D721Med (cell line): Measurements from ENCODE around the gene GLI2.

ENCODE experiments used
- DNase-seq: peaks from one replicate; pipeline ENCODE4 v3.0.0; 2011; ENCODE audit warnings: low spot score; ENCODE audit not compliant: insufficient read length
- FAIRE-seq: peaks from 2 replicates; lab custom pipeline; 2011; peaks lifted over from hg19 to GRCh38; lab: Jason Lieb, UNC
- TF ChIP-seq, protein P1 (sequence below): IDR thresholded peaks from 2 replicates; pipeline ENCODE4 v1.5.1; 2012; ENCODE audit warnings: mild to moderate bottlenecking, control low read depth; ENCODE audit not compliant: insufficient read depth; ENCODE audit errors: missing control alignments

Gene GLI2

DNA sequence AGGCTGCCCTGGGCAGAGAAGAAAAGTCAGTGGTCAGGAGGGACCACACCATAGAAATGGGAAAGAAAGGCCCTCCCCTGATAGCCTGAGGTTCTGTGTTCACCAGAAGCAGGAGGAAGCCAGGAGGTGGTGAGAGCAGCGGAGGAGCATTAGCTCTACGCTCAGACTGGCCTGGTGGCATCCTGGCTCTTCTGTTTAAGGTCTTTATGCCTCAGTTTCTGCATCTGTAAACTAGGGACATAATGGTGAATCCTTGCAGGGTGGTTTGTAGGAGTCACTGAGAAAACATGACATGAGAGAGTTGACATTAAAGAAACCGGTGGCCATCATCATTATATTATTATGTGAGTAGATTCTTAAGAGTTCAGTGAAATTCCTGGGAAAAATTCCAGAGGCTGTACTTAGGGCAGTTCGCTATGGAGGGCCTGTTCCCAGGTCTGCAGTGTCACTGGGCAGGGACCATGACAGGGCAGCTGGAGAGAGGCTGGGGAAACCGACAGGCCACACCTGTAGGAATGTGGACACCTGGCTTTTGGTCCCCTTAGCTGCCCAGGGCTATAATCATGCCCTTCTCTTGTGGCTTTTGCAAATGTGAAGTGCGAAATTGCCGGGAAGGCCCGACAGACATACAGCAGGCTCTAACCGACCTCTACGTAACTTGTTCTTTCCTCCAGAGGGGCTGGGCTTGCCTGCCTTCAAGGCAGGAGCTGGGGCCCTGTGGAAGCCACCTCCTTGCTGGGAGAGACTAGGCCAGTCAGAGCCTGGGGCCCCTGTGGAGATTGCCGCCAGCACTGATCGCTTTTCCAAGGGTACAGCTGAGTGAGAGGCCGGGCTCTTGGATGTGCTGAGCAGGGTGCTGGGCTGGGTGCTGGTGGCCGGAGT, 31.0 kb downstream of the GLI2 start:
- FAIRE-seq (no peak), DNase-seq (no peak)
- TF ChIP-seq, protein P1, sequence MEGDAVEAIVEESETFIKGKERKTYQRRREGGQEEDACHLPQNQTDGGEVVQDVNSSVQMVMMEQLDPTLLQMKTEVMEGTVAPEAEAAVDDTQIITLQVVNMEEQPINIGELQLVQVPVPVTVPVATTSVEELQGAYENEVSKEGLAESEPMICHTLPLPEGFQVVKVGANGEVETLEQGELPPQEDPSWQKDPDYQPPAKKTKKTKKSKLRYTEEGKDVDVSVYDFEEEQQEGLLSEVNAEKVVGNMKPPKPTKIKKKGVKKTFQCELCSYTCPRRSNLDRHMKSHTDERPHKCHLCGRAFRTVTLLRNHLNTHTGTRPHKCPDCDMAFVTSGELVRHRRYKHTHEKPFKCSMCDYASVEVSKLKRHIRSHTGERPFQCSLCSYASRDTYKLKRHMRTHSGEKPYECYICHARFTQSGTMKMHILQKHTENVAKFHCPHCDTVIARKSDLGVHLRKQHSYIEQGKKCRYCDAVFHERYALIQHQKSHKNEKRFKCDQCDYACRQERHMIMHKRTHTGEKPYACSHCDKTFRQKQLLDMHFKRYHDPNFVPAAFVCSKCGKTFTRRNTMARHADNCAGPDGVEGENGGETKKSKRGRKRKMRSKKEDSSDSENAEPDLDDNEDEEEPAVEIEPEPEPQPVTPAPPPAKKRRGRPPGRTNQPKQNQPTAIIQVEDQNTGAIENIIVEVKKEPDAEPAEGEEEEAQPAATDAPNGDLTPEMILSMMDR = no peak

DNA sequence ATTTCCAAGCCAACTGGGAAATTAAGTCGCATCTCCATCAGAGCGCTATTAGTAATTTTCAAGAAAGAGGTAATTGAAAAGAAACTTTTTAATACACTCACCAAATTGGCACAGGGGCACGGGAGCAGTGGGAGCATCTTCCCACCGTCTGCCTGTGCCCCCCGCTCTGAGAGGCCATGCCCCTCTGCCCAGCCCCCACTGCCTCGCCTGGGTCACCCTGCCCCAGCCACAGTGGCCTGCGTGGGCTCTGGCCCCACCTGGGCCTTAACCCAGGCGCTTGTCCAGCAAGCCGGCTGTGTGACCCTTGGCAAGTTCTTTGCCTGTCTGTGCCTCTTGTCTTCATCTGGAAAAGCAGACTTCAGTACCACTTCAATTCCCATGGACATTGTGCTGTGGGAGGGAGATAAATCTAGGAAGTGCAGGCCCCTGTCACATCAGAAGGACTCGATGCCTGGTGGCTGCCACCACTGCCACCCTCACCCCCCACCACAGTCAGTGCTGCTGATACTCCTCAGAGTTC, 31.9 kb downstream of the GLI2 start:
- TF ChIP-seq, protein P1 = no peak
- DNase-seq (no peak), FAIRE-seq (no peak)

DNA sequence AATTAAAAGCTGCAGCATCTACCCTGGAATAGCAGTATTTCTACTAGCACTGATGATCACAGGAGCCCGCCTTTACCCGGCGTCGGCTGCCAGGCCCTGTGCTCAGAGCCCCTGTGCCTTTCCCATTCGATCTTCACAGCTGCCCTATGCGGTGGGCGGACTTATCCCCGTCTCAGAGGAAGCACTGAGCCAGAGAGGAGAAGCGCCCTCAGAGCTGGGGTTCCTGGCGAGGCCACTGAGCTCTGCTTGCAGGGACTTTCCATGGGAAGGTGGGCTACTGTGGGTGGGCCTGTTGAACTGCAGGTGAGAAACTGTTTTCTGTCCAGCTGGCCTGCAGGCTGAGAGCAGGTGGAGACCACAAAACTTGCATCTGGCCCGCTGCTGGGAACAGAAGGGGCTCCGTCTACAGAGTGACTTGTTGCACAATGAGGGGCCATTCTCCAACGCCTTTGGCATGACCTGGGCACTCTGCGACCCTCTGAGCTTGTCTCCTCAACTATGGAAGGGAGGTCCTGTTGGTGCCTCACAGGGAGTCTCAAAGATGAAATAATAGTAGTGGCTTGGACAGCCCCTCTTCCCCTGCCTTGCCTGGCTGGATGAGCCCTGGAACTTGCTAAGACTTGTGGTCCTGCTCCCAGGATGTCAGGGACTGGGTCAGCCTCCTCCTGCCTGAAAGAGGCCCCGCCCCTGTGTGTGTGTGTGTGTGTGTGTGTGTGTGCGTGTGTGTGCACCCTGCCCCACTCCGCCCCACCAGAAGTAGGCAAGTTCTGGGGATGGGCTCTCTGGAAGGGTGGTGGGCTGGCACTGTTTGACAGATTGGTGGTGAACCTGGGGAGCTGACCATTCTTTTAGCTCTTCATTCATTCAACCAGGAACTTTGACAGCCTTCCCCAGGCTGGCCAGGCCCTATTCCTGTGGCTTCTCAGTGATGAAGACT, 32.7 kb downstream of the GLI2 start:
- no peak for DNase-seq
- TF ChIP-seq, protein P1 = no peak
- FAIRE-seq = no peak

- FAIRE-seq (no peak), DNase-seq (no peak)
- TF ChIP-seq, protein P1 = no peak
These were observed 33.6 kb downstream of the GLI2 start for GRCh38 chr2:120769076-120769786.

DNA sequence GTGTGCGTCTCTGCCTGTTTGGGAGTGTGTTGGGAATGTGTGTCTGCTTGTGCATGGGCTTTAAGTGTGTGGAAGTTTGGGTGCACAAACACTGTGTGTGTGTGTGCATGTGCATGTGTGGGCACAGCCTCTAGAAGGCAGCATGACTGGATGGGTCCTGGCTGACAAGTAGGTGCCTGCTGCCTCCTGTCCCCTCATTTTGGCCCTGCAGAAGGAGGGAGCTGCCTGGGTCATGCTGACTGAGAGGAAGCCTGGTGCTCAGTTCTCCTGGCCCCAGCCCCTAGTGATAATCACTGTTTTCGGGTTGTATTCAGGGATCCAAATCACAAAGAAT, 34.1 kb downstream of the GLI2 start:
- DNase-seq (no peak), FAIRE-seq (no peak)
- TF ChIP-seq, protein P1 = no peak

DNA sequence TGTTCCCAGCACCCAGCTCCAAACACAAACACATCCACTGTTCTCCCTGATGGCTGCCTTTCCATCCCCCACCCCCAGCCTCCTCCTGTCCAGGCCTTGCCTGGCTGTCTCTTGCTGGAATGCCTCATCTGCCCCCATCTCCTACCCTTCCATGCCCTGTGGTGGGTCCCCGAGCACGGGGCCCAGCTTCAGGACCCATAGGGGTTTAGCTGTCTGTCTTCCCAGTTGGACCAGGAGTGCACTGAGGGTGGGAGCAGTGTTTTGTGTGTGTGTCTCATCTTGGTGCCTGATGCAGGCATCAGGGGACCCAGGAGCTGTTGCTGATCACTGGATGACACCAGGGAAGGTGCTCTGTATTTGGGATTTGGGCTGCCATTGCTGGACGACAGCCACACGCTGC, 34.5 kb downstream of the GLI2 start:
- FAIRE-seq (no peak), DNase-seq (no peak)
- TF ChIP-seq, protein P1 = no peak
